H1 (cell line): ENCODE data around the gene FAM50B. TPM values are rescaled to one million over a fixed set of nuclear protein-coding genes. Genes with fewer than 3 reads are reported as not detected.

Experiments
- ZNF274 ChIP-seq: IDR thresholded peaks from 2 replicates; pipeline ENCODE4 v1.7.0; 2012; ENCODE audit warnings: low read length, borderline replicate concordance; ENCODE audit errors: extremely low read depth
- polyA plus RNA-seq, 7 experiments: library from polyadenylated mRNA; depleted of rRNA in 3 of 7; stranded (reverse) in 5 of 7; unstranded in 2 of 7; fragments of >200 nt in 5 of 7; fragments of 200-250 nt in 2 of 7; gene quantifications; 1 replicate in 5 of 7; 2 replicates in 1 of 7; 4 replicates in 1 of 7; pipeline versions ENCODE4 v1.2.1 to v1.2.3, GENCODE V29; 2011 to 2013; ENCODE audit warnings: missing spikeins in 2 of 7, mixed read lengths in 2 of 7
- total RNA-seq: library from RNA; stranded (reverse); fragmentation: NEBNext Ultra II Directional; extraction: Animal tissue kit (Norgen Biotek cat#: 25700); gene quantifications from 2 replicates; pipeline ENCODE4 v1.2.1, GENCODE V29; 2021

FAM50B gene
- total and polyA plus RNA-seq, 2 of the 8 experiments (the other 6 are each of a cell fraction or from before 2014, with no cell fraction given): 3.1 to 3.2 TPM

DNA sequence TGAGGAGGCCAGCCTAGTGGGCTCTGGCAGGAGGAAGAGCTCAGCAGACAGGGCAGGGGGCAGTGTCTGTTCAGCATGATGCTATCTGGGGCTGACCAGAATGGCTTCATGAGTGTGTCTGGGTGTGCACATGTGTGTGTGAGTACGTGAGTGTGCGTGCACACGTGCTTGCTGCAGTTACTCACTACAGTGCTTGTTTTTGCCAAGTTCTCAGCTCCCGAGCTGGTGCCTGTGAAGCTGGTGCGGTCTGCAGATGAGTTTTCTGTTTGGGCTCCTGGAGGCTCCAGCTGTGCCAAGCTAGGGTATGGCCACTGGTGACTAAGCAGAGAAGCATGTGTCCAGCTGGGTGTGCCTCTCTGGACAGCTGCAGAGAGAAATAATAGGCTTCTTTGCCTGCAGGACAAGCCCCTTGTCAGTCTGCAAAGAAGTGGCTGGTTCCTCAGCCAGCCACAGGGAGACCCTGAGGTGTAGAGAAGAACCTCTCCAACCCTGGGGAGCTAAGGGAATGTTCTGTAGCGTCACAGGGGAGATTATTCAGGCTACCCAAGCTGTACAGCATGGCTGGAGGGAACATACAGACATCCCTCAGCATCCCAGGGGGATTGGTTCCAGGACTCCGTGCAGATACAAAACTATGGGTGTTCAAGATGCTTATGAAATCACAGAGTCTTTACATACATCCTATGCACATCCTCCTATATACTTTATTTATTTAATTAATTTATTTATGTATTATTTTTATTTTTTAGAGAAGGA, 40.2 kb upstream of the FAM50B start (continued):
- TF ChIP-seq ZNF274: no peak
